ENCODE measurements around the gene FAF1. TPM values are rescaled to one million over a fixed set of nuclear protein-coding genes. Genes with fewer than 3 reads are reported as not detected.
A peak's percentile ranks its signal among the peaks of the same experiment; 100 is the strongest.

Gene FAF1
- total and polyA plus RNA-seq, 9 of the 15 experiments (the other 6 are each of a cell fraction or from before 2014, with no cell fraction given), result 48.7 to 225 (median 118) TPM

DNA sequence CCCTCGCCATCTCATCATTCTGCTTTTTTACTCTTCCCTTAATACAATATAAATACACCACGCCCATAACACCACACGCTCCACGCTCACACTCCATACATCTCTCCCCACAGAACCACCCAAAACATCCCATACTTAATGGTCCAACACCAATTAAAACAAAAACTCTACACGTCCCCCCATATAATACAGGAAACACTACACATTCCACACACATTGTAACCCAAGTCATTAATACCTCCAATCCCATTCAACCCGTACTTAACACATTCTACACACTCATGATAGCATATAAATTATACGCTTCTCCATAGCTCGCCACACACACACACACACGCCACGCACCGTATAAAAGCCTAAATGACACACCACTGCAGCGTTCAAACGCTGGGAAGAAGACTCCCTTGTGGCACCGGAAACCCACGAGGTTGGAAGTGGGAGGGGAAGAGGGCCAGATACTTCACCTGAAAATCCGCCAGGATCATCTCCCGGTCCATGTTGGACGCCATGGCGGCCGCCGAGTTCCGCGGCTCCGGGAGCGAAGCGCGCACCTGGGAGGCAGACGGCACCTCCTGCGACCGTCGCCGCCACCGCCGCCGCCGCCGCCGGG, 659 bp downstream of the FAF1 start (continued):
- TF ChIP-seq BCOR (IDR thresholded peaks at IDR 0.05) (peak; percentile 72), HOXB6 (CRISPR knock-in tag; IDR thresholded peaks at IDR 0.05; ENCODE audit: borderline replicate concordance) (no peak), TCF15 (CRISPR knock-in tag; IDR thresholded peaks at IDR 0.05) (no peak), DIDO1 (tag; IDR thresholded peaks at IDR 0.05; ENCODE audit: low read depth) (0 out of 2 replicates have a peak, but pooled peaks have one; percentile 58), ZNF121 (CRISPR knock-in tag; conservative IDR thresholded peaks at IDR 0.05) (no peak), UBTF (IDR thresholded peaks at IDR 0.05; ENCODE audit: borderline replicate concordance in 1 of 2, low read depth in 2 of 2, low read length in 2 of 2) (0 out of 4 replicates have a peak, but pooled peaks of 1 of the 2 experiments have one; percentile 5), NCOA2 (IDR thresholded peaks at IDR 0.05; ENCODE audit: partially characterized antibody in 2 of 2) (peak in 1 of 2 experiments; percentile 30), NCOA4 (IDR thresholded peaks at IDR 0.05; ENCODE audit: partially characterized antibody) (peak; percentile 83), TEAD1 (CRISPR knock-in tag; IDR thresholded peaks at IDR 0.05) (no peak; a peak in 1 of 4 replicates), SNAPC5 (CRISPR knock-in tag; IDR thresholded peaks at IDR 0.05) (no peak), SMARCA5 (IDR thresholded peaks at IDR 0.05) (peak; percentile 87; the same call in 1 of the 2 replicates), ARHGAP35 (IDR thresholded peaks at IDR 0.05; ENCODE audit: partially characterized antibody) (no peak), STAT5A (IDR thresholded peaks at IDR 0.05; ENCODE audit: borderline replicate concordance, low read length) (no peak), WHSC1 (IDR thresholded peaks at IDR 0.05; ENCODE audit: low read length) (no peak), HDAC3 (IDR thresholded peaks at IDR 0.05; ENCODE audit: borderline replicate concordance, partially characterized antibody) (no peak), ZNF140 (CRISPR knock-in tag; IDR thresholded peaks at IDR 0.05) (no peak), MEIS2 (IDR thresholded peaks at IDR 0.05; ENCODE audit: partially characterized antibody) (no peak), ARID2 (IDR thresholded peaks at IDR 0.05) (peak; percentile 41; the same call in 1 of the 2 replicates), MITF (IDR thresholded peaks at IDR 0.05) (no peak), ZNF174 (CRISPR knock-in tag; IDR thresholded peaks at IDR 0.05) (no peak), KLF13 (tag; IDR thresholded peaks at IDR 0.05; ENCODE audit: borderline replicate concordance, low read depth) (no peak), SNIP1 (IDR thresholded peaks at IDR 0.05; ENCODE audit: low read depth) (no peak)
- TF ChIP-seq, protein P1, sequence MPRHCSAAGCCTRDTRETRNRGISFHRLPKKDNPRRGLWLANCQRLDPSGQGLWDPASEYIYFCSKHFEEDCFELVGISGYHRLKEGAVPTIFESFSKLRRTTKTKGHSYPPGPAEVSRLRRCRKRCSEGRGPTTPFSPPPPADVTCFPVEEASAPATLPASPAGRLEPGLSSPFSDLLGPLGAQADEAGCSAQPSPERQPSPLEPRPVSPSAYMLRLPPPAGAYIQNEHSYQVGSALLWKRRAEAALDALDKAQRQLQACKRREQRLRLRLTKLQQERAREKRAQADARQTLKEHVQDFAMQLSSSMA (CRISPR knock-in tag; IDR thresholded peaks at IDR 0.05), result no peak
- TF ChIP-seq, protein P2, sequence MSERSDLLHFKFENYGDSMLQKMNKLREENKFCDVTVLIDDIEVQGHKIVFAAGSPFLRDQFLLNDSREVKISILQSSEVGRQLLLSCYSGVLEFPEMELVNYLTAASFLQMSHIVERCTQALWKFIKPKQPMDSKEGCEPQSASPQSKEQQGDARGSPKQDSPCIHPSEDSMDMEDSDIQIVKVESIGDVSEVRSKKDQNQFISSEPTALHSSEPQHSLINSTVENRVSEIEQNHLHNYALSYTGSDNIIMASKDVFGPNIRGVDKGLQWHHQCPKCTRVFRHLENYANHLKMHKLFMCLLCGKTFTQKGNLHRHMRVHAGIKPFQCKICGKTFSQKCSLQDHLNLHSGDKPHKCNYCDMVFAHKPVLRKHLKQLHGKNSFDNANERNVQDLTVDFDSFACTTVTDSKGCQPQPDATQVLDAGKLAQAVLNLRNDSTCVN (CRISPR knock-in tag; IDR thresholded peaks at IDR 0.05), result 0 out of 2 replicates have a peak, but pooled peaks have one; percentile 43

All from K562 (cell line).